ENCODE data around the gene ULBP3. TPM values are rescaled to one million over a fixed set of nuclear protein-coding genes. Genes with fewer than 3 reads are reported as not detected.
"Not testable (repeated sequence)": the region's sequence is repeated elsewhere in the genome, so short reads cannot be mapped to it uniquely, and the experiment has no call there.

The ULBP3 gene
- total RNA-seq, 1 donor from 2014 or later = 14.8 TPM

- peaks cover 45% of the 10 kb centered on the region for H3K27me3 ChIP-seq (ENCODE audit: control insufficient read depth, insufficient read depth, low read length)
- not testable (repeated sequence) for H3K4me3 ChIP-seq (ENCODE audit: low read depth, low read length); H3K36me3 ChIP-seq (ENCODE audit: control insufficient read depth, insufficient read depth, low read length); DNase-seq (ENCODE audit: low read depth)
These were observed 55.8 kb downstream of the ULBP3 start for GRCh38 chr6:150012846-150013784.

Other genes with a start within 250 kb of the ULBP3 start
- gene LRP11, start 204.8 kb downstream of the ULBP3 start, total RNA-seq = 34.9 and 37.9 TPM in 2 replicates
- gene RAET1E, start 171.0 kb downstream of the ULBP3 start, total RNA-seq = not detected in 2 replicates
- not detected in 2 replicates for gene RAET1G, start 146.0 kb downstream of the ULBP3 start, total RNA-seq
- 3.5 and 6.1 TPM in 2 replicates for gene ULBP2, start 127.1 kb downstream of the ULBP3 start, total RNA-seq
- gene ULBP1, start 105.2 kb downstream of the ULBP3 start, total RNA-seq = 6.0 and 7.5 TPM in 2 replicates
- 1.5 and 1.8 TPM in 2 replicates for gene RAET1L, start 43.6 kb downstream of the ULBP3 start, total RNA-seq
- gene PPP1R14C, start 73.9 kb upstream of the ULBP3 start, total RNA-seq = 37.0 and 45.5 TPM in 2 replicates